Tibial artery (tissue), 4 donors: Measurements from ENCODE around the gene RNF144B.

Experiments
- DNase-seq, 2 donors: peaks; one replicate each; pipeline ENCODE4 v3.0.0-alpha.2; 2019
- H3K27ac ChIP-seq, 2 donors: fragments of 200-600 bp; sonication (generic) in 1 of 2; 1 replicate in 1 of 2; 2 replicates in 1 of 2; pipeline ENCODE4 v1.5.1; 2018 to 2019; ENCODE audit warnings: mild to moderate bottlenecking in 1 of 2
- H3K27me3 ChIP-seq, 2 donors: fragments of 200-600 bp; sonication (generic) in 1 of 2; one replicate each; pipeline versions ENCODE4 v1.5.1 to v1.6.0; 2016 to 2019
- H3K36me3 ChIP-seq, 3 donors: fragments of 200-600 bp; sonication (generic) in 2 of 3; one replicate each; pipeline ENCODE4 v1.5.1; 2016 to 2019; ENCODE audit warnings: mild to moderate bottlenecking in 2 of 3
- H3K4me1 ChIP-seq, 4 donors: fragments of 200-600 bp; sonication (generic) in 2 of 4; 1 replicate in 3 of 4; 2 replicates in 1 of 4; pipeline ENCODE4 v1.5.1; 2016 to 2019
- H3K4me3 ChIP-seq, 2 donors: fragments of 200-600 bp; sonication (generic) in 1 of 2; 1 replicate in 1 of 2; 2 replicates in 1 of 2; pipeline ENCODE4 v1.5.1; 2018 to 2019; ENCODE audit warnings: mild to moderate bottlenecking in 2 of 2
- H3K9me3 ChIP-seq, 3 donors: fragments of 200-600 bp; sonication (generic) in 1 of 3; one replicate each; pipeline ENCODE4 v1.5.1; 2016 to 2019
- intact Hi-C: fragments of 100-400 bp; cut with DNase I; formaldehyde crosslinking; loops from one replicate; pipeline ENCODE4 v1.15.0; 2023; ENCODE audit warnings: low total_unique reads
- TF ChIP-seq, protein P1 (sequence below), 2 experiments: fragments of 200-600 bp in 1 of 2; fragments of 450-650 bp in 1 of 2; IDR thresholded peaks; one replicate each; pipeline ENCODE4 v1.5.1; 2017 to 2019; ENCODE audit warnings: antibody characterized with exemption in 2 of 2, mild to moderate bottlenecking in 1 of 2, moderate library complexity in 1 of 2

Gene RNF144B

DNA sequence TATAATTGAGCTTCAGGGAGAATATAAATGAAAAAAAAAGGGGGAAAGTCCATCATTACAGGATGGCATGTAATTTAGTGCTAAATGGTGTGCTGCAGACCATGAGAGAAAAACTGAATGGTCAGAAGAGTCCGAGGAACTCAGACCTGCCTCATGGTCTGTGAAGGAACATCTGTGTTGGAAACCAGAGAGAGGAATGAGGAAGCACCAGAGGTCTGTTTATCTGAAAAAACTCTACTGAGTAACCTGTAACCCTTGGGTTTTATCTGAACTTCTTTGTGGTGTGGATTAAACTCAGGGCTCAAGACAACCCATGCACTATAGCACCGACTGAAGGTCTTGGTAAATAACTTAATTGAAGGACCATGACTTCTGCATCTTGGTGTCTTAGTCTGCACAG is 108.1 kb downstream of the RNF144B start:
- H3K27me3 ChIP-seq: no peaks in the 10 kb centered on the region
- H3K4me1 ChIP-seq: peaks cover 0 to 24% (median 10%) of the 10 kb centered on the region in 4 donors
- H3K36me3 ChIP-seq: no peaks in the 10 kb centered on the region
- no peak for DNase-seq
- H3K9me3 ChIP-seq: no peaks in the 10 kb centered on the region
- intact Hi-C loops: no loop called here
- H3K27ac ChIP-seq: no peak overlapping the region
- TF ChIP-seq, protein P1, sequence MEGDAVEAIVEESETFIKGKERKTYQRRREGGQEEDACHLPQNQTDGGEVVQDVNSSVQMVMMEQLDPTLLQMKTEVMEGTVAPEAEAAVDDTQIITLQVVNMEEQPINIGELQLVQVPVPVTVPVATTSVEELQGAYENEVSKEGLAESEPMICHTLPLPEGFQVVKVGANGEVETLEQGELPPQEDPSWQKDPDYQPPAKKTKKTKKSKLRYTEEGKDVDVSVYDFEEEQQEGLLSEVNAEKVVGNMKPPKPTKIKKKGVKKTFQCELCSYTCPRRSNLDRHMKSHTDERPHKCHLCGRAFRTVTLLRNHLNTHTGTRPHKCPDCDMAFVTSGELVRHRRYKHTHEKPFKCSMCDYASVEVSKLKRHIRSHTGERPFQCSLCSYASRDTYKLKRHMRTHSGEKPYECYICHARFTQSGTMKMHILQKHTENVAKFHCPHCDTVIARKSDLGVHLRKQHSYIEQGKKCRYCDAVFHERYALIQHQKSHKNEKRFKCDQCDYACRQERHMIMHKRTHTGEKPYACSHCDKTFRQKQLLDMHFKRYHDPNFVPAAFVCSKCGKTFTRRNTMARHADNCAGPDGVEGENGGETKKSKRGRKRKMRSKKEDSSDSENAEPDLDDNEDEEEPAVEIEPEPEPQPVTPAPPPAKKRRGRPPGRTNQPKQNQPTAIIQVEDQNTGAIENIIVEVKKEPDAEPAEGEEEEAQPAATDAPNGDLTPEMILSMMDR (IDR thresholded peaks at IDR 0.05): no peak
- no peak overlapping the region for H3K4me3 ChIP-seq

DNA sequence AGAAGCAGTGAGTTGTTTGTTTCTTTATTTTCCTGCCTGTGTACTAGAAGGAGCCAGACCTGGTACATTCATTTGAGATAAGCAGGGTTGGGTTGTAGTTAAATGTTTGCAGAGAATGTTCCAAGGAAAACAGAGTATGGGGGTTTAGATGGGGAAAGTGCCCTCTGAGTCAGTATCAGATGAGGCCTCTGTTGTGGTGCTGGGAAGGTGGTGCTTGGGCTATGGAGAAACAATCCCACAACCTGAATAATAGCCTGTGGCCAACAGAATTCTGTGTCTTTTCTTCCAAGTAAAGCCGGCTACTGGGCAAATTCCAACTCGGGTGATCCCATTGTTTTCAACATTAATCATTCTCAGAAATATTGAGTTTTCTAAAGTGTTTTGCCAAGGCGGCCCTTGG is 109.3 kb downstream of the RNF144B start:
- no peak for DNase-seq
- no peaks in the 10 kb centered on the region for H3K9me3 ChIP-seq
- H3K36me3 ChIP-seq: no peaks in the 10 kb centered on the region
- intact Hi-C loops: no loop called here
- peaks cover 0 to 24% (median 10%) of the 10 kb centered on the region in 4 donors for H3K4me1 ChIP-seq
- no peaks in the 10 kb centered on the region for H3K27me3 ChIP-seq
- H3K27ac ChIP-seq: no peak overlapping the region
- H3K4me3 ChIP-seq: no peak overlapping the region
- TF ChIP-seq, protein P1 (IDR thresholded peaks at IDR 0.05): no peak

DNA sequence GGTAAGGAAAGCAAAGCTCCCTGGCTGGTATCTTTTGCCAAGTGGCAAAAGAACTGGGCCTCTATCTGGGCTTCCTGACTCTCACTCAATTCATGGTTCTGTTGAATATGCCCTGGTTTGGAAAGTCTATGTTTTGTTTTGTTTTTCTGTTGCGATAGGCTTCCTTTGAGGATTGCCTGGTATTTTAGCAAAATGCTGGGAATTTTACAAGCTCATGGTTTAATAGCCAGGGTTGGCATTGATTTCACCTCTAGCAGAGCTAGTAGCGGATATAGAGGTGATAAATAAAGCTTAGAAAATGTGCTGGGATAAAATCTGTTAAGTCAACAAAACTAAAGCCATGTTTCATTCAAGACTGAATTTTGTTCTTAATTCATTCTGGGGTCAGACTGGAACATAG is 109.9 kb downstream of the RNF144B start:
- Histone ChIP-seq H3K27me3 (no peaks in the 10 kb centered on the region), H3K4me1 (peaks cover 0 to 24% (median 10%) of the 10 kb centered on the region in 4 donors), H3K27ac (no peak overlapping the region), H3K36me3 (no peaks in the 10 kb centered on the region), H3K4me3 (no peak overlapping the region), H3K9me3 (no peaks in the 10 kb centered on the region)
- DNase-seq: no peak
- intact Hi-C loops: no loop called here
- TF ChIP-seq, protein P1 (IDR thresholded peaks at IDR 0.05): no peak

DNA sequence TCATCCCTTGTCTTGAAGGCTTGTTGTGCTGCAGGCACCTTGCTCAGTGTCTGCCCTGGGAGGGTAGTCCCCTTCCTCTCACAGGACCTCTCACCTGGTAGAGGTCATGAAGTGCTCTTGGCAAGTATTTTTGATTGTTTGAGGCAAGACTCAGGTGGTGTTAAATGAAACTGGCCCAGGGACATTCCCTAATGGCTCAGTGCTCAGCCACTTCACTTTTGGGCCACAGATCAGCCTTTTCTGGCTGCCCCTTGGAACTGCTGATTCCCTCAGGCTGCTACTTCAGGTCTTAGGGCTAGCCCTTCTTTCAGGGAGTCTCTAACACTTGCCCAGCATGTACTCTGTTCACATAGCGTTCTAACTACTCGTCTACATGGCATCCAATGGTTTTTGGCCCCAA is 111.3 kb downstream of the RNF144B start:
- intact Hi-C loops: no loop called here
- H3K27ac ChIP-seq: no peak overlapping the region
- no peak for DNase-seq

DNA sequence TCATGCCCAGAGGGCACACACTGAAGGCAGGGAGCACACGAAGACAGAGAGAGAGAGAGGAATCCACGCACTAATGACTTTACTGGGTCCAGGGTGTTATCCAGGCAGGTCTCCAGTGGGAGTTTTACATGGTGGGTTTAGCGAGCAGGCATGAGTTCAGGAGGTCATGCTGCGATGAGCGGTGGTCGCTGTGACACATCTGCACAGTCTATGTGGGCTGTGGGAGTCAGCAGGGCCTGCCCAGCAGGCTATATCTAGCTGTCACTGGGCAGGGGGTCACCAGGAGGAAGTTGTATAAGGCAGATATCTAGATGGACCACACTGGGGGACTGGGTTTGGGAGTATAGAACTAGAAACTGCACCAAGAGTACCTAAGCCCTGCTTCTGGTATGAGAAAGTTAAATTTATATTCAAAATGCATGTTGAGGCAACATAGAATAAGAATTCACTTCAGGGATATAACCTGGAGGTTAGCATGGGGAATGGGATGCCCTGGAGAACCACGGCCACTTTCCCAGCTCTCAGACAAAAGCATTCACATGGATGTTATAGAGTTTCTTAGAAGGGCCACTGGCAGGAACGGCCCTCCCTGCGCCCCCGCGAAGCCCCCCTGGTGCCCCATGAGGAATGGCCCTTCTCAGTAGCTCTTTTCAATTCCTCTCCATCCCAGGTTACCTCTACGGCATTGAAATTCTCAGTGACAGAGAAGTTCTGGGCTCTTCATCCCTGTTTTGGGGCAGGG is 113.9 kb downstream of the RNF144B start:
- Histone ChIP-seq H3K4me3 (no peak overlapping the region), H3K36me3 (no peaks in the 10 kb centered on the region), H3K9me3 (no peaks in the 10 kb centered on the region), H3K27ac (no peak overlapping the region), H3K4me1 (peaks cover 0 to 18% (median 8%) of the 10 kb centered on the region in 4 donors), H3K27me3 (no peaks in the 10 kb centered on the region)
- intact Hi-C loops: no loop called here
- TF ChIP-seq, protein P1 (IDR thresholded peaks at IDR 0.05): no peak
- DNase-seq: no peak

More for the DNA sequence above, 111.3 kb downstream of the RNF144B start:
- Histone ChIP-seq H3K9me3 (no peaks in the 10 kb centered on the region), H3K4me3 (no peak overlapping the region), H3K36me3 (no peaks in the 10 kb centered on the region), H3K4me1 (peaks cover 0 to 26% (median 11%) of the 10 kb centered on the region in 4 donors), H3K27me3 (no peaks in the 10 kb centered on the region)
- TF ChIP-seq, protein P1 (IDR thresholded peaks at IDR 0.05): no peak
